AG09309 (cell line): ENCODE results near the gene APCDD1L.

ENCODE experiments used
- DNase-seq: peaks from one replicate; pipeline ENCODE4 v3.0.0-alpha.2; 2010; ENCODE audit warnings: low read depth
- H3K4me3 ChIP-seq: 2 replicates; pipeline ENCODE4 v1.5.1; 2011; ENCODE audit warnings: mild to moderate bottlenecking, low read depth, low read length, moderate library complexity; ENCODE audit not compliant: control insufficient read depth
- TF ChIP-seq, protein P1 (sequence below): IDR thresholded peaks from 2 replicates; pipeline ENCODE4 v1.5.1; 2011; ENCODE audit warnings: mild to moderate bottlenecking, low read depth, low read length, inconsistent platforms; ENCODE audit not compliant: insufficient read depth, control insufficient read depth; ENCODE audit errors: missing control alignments

Gene APCDD1L

GRCh38 chr20:58523072-58523970 lies 8.1 kb upstream of the APCDD1L start:
- no peak overlapping the region for H3K4me3 ChIP-seq
- TF ChIP-seq, protein P1, sequence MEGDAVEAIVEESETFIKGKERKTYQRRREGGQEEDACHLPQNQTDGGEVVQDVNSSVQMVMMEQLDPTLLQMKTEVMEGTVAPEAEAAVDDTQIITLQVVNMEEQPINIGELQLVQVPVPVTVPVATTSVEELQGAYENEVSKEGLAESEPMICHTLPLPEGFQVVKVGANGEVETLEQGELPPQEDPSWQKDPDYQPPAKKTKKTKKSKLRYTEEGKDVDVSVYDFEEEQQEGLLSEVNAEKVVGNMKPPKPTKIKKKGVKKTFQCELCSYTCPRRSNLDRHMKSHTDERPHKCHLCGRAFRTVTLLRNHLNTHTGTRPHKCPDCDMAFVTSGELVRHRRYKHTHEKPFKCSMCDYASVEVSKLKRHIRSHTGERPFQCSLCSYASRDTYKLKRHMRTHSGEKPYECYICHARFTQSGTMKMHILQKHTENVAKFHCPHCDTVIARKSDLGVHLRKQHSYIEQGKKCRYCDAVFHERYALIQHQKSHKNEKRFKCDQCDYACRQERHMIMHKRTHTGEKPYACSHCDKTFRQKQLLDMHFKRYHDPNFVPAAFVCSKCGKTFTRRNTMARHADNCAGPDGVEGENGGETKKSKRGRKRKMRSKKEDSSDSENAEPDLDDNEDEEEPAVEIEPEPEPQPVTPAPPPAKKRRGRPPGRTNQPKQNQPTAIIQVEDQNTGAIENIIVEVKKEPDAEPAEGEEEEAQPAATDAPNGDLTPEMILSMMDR: no peak
- no peak for DNase-seq

DNA sequence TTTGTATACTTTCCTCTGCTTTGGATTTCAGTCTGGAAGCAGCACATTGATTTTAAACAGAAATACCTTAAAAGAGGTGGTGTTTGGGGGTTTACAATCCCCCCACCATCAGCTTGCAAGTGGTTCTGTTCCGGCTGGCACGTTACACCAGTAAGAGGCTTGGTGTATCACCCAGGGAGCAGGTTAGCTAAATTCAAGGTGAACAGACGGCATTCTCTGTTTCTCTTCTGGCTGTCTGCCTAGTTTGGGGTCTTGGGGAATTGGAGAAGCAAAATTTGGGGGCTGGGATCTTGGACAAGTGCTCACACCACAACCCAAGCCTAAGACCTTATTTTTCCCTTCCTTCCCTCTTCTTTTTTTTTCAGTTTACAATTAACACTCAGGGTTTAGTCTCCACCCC lies 7.5 kb upstream of the APCDD1L start:
- no peak overlapping the region for H3K4me3 ChIP-seq
- no peak for DNase-seq
- TF ChIP-seq, protein P1: no peak

- H3K4me3 ChIP-seq: no peak overlapping the region
- TF ChIP-seq, protein P1: no peak
These were observed 6.6 kb upstream of the APCDD1L start for GRCh38 chr20:58521763-58522162.

DNA sequence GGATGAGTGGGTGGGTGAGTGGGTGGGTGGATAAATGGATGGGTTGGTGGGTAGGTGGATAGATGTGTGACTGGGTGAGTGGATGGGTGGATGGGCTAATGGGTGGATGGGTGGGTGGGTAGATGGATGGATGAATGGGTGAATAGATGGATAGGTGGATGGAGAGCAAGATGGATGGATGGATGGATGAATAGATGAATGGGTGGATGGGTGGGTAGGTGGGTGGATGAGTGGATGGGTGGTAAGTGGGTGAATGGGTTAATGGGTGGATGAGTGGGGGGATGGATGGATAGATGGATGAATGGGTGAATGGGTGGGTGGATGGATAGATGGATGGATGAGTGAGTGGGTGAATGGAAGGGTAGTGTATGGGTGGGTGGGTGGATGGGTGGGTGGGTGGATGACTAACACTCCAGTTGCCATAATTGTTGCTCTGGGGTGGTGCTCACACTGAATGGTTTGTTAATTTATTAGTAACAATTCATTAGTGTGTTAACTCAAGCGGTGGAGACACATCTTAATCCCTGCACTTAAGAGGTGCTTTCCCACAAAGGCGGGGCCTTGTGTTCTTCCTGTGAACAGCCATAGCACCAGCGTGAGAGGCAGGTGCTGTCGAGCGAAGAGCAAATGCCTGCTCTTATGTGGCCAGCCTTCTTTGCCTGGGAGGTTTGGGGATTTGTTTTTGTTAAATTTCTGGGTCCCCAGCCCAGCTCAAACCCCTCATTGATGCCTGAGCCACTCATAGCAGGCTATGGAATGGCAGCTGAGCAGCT lies 4.9 kb upstream of the APCDD1L start:
- TF ChIP-seq, protein P1: no peak
- H3K4me3 ChIP-seq: no peak overlapping the region
- DNase-seq: no peak

More at GRCh38 chr20:58521763-58522162, 6.6 kb upstream of the APCDD1L start:
- DNase-seq: no peak

DNA sequence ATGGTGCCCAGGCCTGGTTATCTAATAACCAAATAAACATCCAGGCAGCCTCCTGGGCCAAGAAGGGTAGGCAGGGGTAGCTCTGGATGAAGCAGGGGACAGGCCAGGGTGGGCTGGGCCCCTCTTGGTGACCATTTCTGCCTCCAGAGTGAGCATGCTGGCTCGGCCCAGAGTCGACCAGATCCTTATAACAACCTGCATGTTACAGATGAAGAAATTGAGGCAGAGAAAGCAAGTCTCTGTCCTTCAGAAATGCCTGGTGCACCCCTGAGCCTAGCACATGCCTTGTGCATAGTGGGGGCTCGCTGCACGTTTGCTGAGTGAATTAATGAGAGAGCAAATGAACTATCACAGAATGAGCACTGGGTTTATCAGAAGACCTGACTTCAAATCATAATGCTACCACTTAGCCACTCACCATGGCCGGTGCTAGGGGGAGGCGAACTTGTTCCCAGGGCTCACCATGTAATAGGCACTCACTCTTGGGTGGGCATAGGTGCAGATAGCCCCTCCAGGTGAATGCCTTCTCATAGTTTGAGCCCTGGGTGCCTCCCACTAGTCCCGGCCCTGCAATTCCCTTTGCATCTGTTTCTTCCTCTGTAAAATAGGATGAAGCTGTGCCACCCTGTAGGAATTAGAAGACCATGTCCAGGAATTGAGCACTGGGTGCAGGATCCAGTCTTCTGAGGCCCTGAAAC lies 3.8 kb upstream of the APCDD1L start:
- H3K4me3 ChIP-seq: no peak overlapping the region
- TF ChIP-seq, protein P1: no peak
- DNase-seq: no peak

DNA sequence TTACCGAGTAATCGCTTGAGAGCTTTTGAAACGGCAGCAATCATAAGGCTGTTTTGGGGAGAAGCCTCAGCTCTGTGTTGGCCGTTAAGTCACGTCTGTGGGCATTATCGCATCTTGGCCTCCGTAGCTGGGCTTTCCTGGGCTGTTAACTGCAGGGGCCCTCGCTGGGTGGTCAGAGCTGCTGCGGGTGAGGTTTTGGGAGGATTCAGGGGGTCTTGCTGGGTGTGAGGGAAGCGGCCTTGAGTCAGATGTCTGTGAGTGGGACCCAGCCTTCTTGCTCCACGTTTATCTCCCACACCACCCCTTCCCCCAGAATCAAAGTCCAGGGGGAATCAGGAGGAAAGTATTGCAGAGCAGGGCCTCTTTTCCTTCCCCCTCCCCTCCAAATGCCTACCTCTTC lies 3.2 kb upstream of the APCDD1L start:
- DNase-seq: no peak
- H3K4me3 ChIP-seq: no peak overlapping the region
- TF ChIP-seq, protein P1: no peak
